Left renal pelvis (tissue), 4 donors: ENCODE measurements around the gene CBLB. TPM values are rescaled to one million over a fixed set of nuclear protein-coding genes. Genes with fewer than 3 reads are reported as not detected.

Source experiments
- DNase-seq, 4 donors: peaks; one replicate each; pipeline ENCODE4 v3.0.0-alpha.2; 2013; ENCODE audit warnings: low read depth in 4 of 4, low spot score in 3 of 4
- polyA plus RNA-seq, 4 donors: library from polyadenylated mRNA; unstranded; fragments of 120-200 nt; gene quantifications; one replicate each; pipeline ENCODE4 v1.2.1, GENCODE V29; 2013; ENCODE audit not compliant: insufficient read length in 4 of 4

The CBLB gene
- polyA plus RNA-seq, 4 donors: 40.2 to 53.7 (median 49.5) TPM

GRCh38 chr3:105719791-105720190, 149.0 kb downstream of the CBLB start:
- DNase-seq: no peak

- DNase-seq: no peak
Measured at GRCh38 chr3:105715372-105715771, 153.4 kb downstream of the CBLB start.

GRCh38 chr3:105714453-105714852, 154.4 kb downstream of the CBLB start:
- DNase-seq: no peak

GRCh38 chr3:105708980-105709379, 159.8 kb downstream of the CBLB start:
- DNase-seq: no peak

GRCh38 chr3:105707009-105707408, 161.8 kb downstream of the CBLB start:
- DNase-seq: no peak

- no peak for DNase-seq
Measured at GRCh38 chr3:105704726-105705410, 163.9 kb downstream of the CBLB start.

GRCh38 chr3:105700575-105700974, 168.2 kb downstream of the CBLB start:
- DNase-seq: no peak

- DNase-seq: no peak
Measured at GRCh38 chr3:105691633-105692032, 177.2 kb downstream of the CBLB start.

GRCh38 chr3:105691053-105691452, 177.8 kb downstream of the CBLB start:
- DNase-seq: no peak

- DNase-seq: no peak
Measured at GRCh38 chr3:105688821-105689220, 180.0 kb downstream of the CBLB start.

GRCh38 chr3:105686278-105686897, 182.4 kb downstream of the CBLB start:
- DNase-seq: no peak

- no peak for DNase-seq
Measured at GRCh38 chr3:105679951-105680350, 188.9 kb downstream of the CBLB start.

GRCh38 chr3:105678017-105678416, 190.8 kb downstream of the CBLB start:
- DNase-seq: no peak

- DNase-seq: no peak
Measured at GRCh38 chr3:105676621-105677300, 192.1 kb downstream of the CBLB start.

- DNase-seq: no peak
Measured at GRCh38 chr3:105674437-105675065, 194.3 kb downstream of the CBLB start.

- DNase-seq: no peak
Measured at GRCh38 chr3:105672996-105673395, 195.8 kb downstream of the CBLB start.

- no peak for DNase-seq
Measured at GRCh38 chr3:105662306-105662705, 206.5 kb downstream of the CBLB start.

GRCh38 chr3:105661461-105661860, 207.4 kb downstream of the CBLB start:
- no peak for DNase-seq

GRCh38 chr3:105656651-105657504, 211.9 kb downstream of the CBLB start:
- DNase-seq: no peak

- DNase-seq: no peak
Measured at GRCh38 chr3:105653868-105654267, 214.9 kb downstream of the CBLB start.

- no peak for DNase-seq
Measured at GRCh38 chr3:105653166-105653565, 215.6 kb downstream of the CBLB start.
